K562 (cell line): ENCODE results near the gene SEPTIN8. TPM values are rescaled to one million over a fixed set of nuclear protein-coding genes. Genes with fewer than 3 reads are reported as not detected.

Experiments
- CC2D1A ChIP-seq: fragments of 450-650 bp; IDR thresholded peaks from 2 replicates; pipeline ENCODE4 v1.6.1; 2017; ENCODE audit warnings: mild to moderate bottlenecking
- ETV1 ChIP-seq: fragments of 450-650 bp; conservative IDR thresholded peaks from 2 replicates; pipeline ENCODE4 v1.6.1; 2016; ENCODE audit warnings: missing genetic modification characterization, control low read depth, low read depth, missing compliant biosample characterization
- GABPB2 ChIP-seq: fragments of 250-450 bp; sonication (Bioruptor Pico); conservative IDR thresholded peaks from 2 replicates; pipeline ENCODE4 v1.5.1; 2021; ENCODE audit warnings: mild to moderate bottlenecking
- GATA2 ChIP-seq: sonication (generic); formaldehyde crosslinking; IDR thresholded peaks from 2 replicates; pipeline ENCODE4 v1.4.0; 2020; ENCODE audit warnings: mild to moderate bottlenecking, missing genetic modification reagents
- ILK ChIP-seq: fragments of 450-650 bp; IDR thresholded peaks from 2 replicates; pipeline ENCODE4 v1.6.1; 2016; ENCODE audit warnings: missing genetic modification characterization, low read depth, mild to moderate bottlenecking, missing compliant biosample characterization, moderate library complexity, borderline replicate concordance
- NCOA2 ChIP-seq, 2 experiments: fragments of 450-650 bp; IDR thresholded peaks; 2 replicates each; pipeline ENCODE4 v1.6.1; 2018; ENCODE audit warnings: mild to moderate bottlenecking in 2 of 2, moderate library complexity in 1 of 2; ENCODE audit not compliant: partially characterized antibody in 2 of 2
- RBM34 ChIP-seq: fragments of 200-400 bp; formaldehyde crosslinking; IDR thresholded peaks from 2 replicates; pipeline ENCODE4 v1.6.1; 2018; ENCODE audit warnings: low read length, borderline replicate concordance; ENCODE audit not compliant: insufficient read depth
- ZFP1 ChIP-seq: fragments of 450-650 bp; formaldehyde crosslinking; IDR thresholded peaks from 2 replicates; pipeline ENCODE4 v1.4.0; 2020; ENCODE audit warnings: mild to moderate bottlenecking, mixed read lengths
- ZNF408 ChIP-seq: fragments of 250-450 bp; sonication (Bioruptor Pico); IDR thresholded peaks from 2 replicates; pipeline ENCODE4 v1.4.0; 2020; ENCODE audit warnings: low read depth, mild to moderate bottlenecking, moderate library complexity
- ZSCAN32 ChIP-seq: fragments of 450-650 bp; formaldehyde crosslinking; IDR thresholded peaks from 2 replicates; pipeline ENCODE4 v1.4.0; 2020; ENCODE audit warnings: mild to moderate bottlenecking, moderate library complexity
- polyA plus RNA-seq, 8 experiments: library from polyadenylated mRNA; depleted of rRNA in 4 of 8; stranded (reverse) in 5 of 8; unstranded in 3 of 8; fragments of >200 nt; fragmentation: Nextera tagmentation in 2 of 8; fragmentation: Illumina TruSeq in 1 of 8; extraction: Ambion mirVana in 2 of 8; extraction: Trizol in 1 of 8; gene quantifications; 2 replicates each; pipeline versions ENCODE4 v1.2.1 to v1.2.3, GENCODE V29; 2011 to 2014; ENCODE audit warnings: inconsistent platforms in 1 of 8, missing spikeins in 1 of 8
- total RNA-seq, 7 experiments: library from RNA; depleted of rRNA in 6 of 7; stranded (reverse); fragments of >200 nt in 6 of 7; fragmentation: Illumina TruSeq in 2 of 7; extraction: Trizol in 2 of 7; gene quantifications; 2 replicates each; pipeline versions ENCODE4 v1.2.1 to v1.2.3, GENCODE V29; 2011 to 2021; ENCODE audit warnings: low replicate concordance in 1 of 7
- TF ChIP-seq, protein P1 (sequence below): fragments of 450-650 bp; IDR thresholded peaks from 2 replicates; pipeline ENCODE4 v1.6.1; 2017; ENCODE audit warnings: antibody characterized with exemption, mild to moderate bottlenecking
- TF ChIP-seq, protein P2 (sequence below), 2 experiments: fragments of 450-650 bp; conservative IDR thresholded peaks; 2 replicates each; pipeline ENCODE4 v1.6.1; 2017; ENCODE audit warnings: mild to moderate bottlenecking in 2 of 2, moderate library complexity in 2 of 2
- TF ChIP-seq, protein P3 (sequence below), 2 experiments: fragments of 450-650 bp in 1 of 2; sonication (generic) in 1 of 2; formaldehyde crosslinking; conservative IDR thresholded peaks; 2 replicates each; pipeline versions ENCODE4 v1.4.0 to v1.8.1; 2020 to 2022; ENCODE audit warnings: mild to moderate bottlenecking in 1 of 2, missing genetic modification reagents in 1 of 2
- TF ChIP-seq, protein P4 (sequence below): fragments of 450-650 bp; IDR thresholded peaks from 2 replicates; pipeline ENCODE4 v1.6.1; 2016; ENCODE audit warnings: missing biosample characterization, missing genetic modification characterization

Gene SEPTIN8
- total and polyA plus RNA-seq, 9 of the 15 experiments (the other 6 are each of a cell fraction or from before 2014, with no cell fraction given), result 19.3 to 142 (median 101) TPM

DNA sequence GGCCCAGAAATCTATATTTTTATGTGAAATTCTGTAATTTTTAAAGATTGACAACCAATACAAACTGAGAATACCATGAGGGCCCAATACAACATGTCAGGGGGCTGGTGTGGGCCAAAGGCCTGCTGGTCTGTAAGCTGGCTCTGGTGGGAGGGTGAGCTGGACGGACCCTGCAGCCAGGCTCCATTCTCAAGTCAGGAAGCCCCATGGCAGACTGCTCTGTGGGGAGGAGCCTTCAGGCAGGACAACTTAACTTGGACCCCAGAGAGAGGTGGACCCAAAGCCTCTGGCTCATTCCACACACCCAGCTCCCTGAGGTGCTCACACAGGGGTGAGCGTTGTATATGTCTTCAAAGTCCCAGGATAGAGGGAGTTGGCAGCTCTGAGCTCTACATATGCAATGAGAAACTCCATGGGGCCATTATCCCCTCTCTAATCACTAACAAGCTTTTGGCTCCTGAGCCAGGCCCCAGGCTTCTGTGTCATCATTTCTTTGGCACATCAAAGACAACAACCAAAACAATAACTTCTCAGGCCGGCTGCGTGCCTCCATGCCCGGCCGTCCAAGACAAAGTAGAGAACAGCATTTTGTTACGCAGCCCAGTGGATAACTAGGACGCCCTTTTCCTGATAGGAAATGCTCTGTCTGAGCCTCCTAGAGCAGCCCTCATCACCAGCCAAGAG, 6.4 kb downstream of the SEPTIN8 start (continued):
- TF ChIP-seq, protein P1, sequence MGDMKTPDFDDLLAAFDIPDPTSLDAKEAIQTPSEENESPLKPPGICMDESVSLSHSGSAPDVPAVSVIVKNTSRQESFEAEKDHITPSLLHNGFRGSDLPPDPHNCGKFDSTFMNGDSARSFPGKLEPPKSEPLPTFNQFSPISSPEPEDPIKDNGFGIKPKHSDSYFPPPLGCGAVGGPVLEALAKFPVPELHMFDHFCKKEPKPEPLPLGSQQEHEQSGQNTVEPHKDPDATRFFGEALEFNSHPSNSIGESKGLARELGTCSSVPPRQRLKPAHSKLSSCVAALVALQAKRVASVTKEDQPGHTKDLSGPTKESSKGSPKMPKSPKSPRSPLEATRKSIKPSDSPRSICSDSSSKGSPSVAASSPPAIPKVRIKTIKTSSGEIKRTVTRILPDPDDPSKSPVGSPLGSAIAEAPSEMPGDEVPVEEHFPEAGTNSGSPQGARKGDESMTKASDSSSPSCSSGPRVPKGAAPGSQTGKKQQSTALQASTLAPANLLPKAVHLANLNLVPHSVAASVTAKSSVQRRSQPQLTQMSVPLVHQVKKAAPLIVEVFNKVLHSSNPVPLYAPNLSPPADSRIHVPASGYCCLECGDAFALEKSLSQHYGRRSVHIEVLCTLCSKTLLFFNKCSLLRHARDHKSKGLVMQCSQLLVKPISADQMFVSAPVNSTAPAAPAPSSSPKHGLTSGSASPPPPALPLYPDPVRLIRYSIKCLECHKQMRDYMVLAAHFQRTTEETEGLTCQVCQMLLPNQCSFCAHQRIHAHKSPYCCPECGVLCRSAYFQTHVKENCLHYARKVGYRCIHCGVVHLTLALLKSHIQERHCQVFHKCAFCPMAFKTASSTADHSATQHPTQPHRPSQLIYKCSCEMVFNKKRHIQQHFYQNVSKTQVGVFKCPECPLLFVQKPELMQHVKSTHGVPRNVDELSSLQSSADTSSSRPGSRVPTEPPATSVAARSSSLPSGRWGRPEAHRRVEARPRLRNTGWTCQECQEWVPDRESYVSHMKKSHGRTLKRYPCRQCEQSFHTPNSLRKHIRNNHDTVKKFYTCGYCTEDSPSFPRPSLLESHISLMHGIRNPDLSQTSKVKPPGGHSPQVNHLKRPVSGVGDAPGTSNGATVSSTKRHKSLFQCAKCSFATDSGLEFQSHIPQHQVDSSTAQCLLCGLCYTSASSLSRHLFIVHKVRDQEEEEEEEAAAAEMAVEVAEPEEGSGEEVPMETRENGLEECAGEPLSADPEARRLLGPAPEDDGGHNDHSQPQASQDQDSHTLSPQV, result no peak
- TF ChIP-seq RBM34, result no peak
- TF ChIP-seq, protein P2, sequence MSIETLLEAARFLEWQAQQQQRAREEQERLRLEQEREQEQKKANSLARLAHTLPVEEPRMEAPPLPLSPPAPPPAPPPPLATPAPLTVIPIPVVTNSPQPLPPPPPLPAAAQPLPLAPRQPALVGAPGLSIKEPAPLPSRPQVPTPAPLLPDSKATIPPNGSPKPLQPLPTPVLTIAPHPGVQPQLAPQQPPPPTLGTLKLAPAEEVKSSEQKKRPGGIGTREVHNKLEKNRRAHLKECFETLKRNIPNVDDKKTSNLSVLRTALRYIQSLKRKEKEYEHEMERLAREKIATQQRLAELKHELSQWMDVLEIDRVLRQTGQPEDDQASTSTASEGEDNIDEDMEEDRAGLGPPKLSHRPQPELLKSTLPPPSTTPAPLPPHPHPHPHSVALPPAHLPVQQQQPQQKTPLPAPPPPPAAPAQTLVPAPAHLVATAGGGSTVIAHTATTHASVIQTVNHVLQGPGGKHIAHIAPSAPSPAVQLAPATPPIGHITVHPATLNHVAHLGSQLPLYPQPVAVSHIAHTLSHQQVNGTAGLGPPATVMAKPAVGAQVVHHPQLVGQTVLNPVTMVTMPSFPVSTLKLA (conservative IDR thresholded peaks at IDR 0.05), result no peak
- TF ChIP-seq, protein P3, sequence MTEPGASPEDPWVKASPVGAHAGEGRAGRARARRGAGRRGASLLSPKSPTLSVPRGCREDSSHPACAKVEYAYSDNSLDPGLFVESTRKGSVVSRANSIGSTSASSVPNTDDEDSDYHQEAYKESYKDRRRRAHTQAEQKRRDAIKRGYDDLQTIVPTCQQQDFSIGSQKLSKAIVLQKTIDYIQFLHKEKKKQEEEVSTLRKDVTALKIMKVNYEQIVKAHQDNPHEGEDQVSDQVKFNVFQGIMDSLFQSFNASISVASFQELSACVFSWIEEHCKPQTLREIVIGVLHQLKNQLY (CRISPR knock-in tag; conservative IDR thresholded peaks at IDR 0.05), result no peak
- TF ChIP-seq ILK, result no peak
- no peak for TF ChIP-seq ZSCAN32 (CRISPR knock-in tag)
- no peak for TF ChIP-seq GATA2
- TF ChIP-seq CC2D1A, result no peak
- TF ChIP-seq, protein P4, sequence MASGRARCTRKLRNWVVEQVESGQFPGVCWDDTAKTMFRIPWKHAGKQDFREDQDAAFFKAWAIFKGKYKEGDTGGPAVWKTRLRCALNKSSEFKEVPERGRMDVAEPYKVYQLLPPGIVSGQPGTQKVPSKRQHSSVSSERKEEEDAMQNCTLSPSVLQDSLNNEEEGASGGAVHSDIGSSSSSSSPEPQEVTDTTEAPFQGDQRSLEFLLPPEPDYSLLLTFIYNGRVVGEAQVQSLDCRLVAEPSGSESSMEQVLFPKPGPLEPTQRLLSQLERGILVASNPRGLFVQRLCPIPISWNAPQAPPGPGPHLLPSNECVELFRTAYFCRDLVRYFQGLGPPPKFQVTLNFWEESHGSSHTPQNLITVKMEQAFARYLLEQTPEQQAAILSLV (tag), result no peak
- TF ChIP-seq ZFP1 (CRISPR knock-in tag), result no peak
- no peak for TF ChIP-seq GABPB2 (CRISPR knock-in tag)
- no peak for TF ChIP-seq NCOA2 (IDR thresholded peaks at IDR 0.05; ENCODE audit: partially characterized antibody in 2 of 2)
- TF ChIP-seq ETV1 (tag), result no peak
- TF ChIP-seq ZNF408, result no peak
